Stimulated activated CD8-positive, alpha-beta memory T cell treated with anti-CD3 and anti-CD28 coated beads, Interleukin-12 subunit alpha, Interleukin-12 subunit beta, amount 100 ng/mL, for 24 hours (primary cell): ENCODE data around the gene SEC23B.
A peak's percentile ranks its signal among the peaks of the same experiment; 100 is the strongest.

ENCODE experiments used
- DNase-seq: peaks from one replicate; pipeline ENCODE4 v3.0.0-alpha.2; 2020; ENCODE audit errors: extremely low read depth

Gene SEC23B

GRCh38 chr20:18587665-18588573, 80.2 kb downstream of the SEC23B start, which contains the start of gene DTD1:
DTD1 (plus strand) TSS chr20:18588054; CDS start chr20:18588073, 19 bp downstream.
- peak; percentile 75 for DNase-seq

GRCh38 chr20:18588574-18588933, 80.8 kb downstream of the SEC23B start:
- DNase-seq = no peak

- no peak for DNase-seq
Measured at GRCh38 chr20:18589941-18590674, 82.4 kb downstream of the SEC23B start.

GRCh38 chr20:18596270-18596669, 88.5 kb downstream of the SEC23B start:
- no peak for DNase-seq

- no peak for DNase-seq
Measured at GRCh38 chr20:18609741-18610140, 102.0 kb downstream of the SEC23B start.
